GM23338 (cell line): Measurements from ENCODE around the gene GNAT1. TPM values are rescaled to one million over a fixed set of nuclear protein-coding genes. Genes with fewer than 3 reads are reported as not detected.
"Not testable (repeated sequence)": the region's sequence is repeated elsewhere in the genome, so short reads cannot be mapped to it uniquely, and the experiment has no call there.

Source experiments
- ATAC-seq: fragments of 200-7000 bp; cut with Tn5 transposase; 3 replicates; pipeline ENCODE4 v1.9.1; 2020
- DNase-seq: peaks from one replicate; pipeline ENCODE4 v3.0.0-alpha.2; 2015; ENCODE audit warnings: low spot score
- H2AFZ ChIP-seq: fragments of 200-600 bp; sonication (generic); 2 replicates; pipeline ENCODE4 v1.8.0; 2016; ENCODE audit warnings: antibody characterized with exemption, mild to moderate bottlenecking, moderate library complexity
- H3F3A ChIP-seq: fragments of 200-600 bp; sonication (generic); replicated peaks from 2 replicates; pipeline ENCODE4 v1.8.0; 2017; ENCODE audit warnings: antibody characterized with exemption, mixed run types, low read depth
- H3K27ac ChIP-seq: fragments of 200-600 bp; sonication (generic); 2 replicates; pipeline ENCODE4 v1.6.1; 2016; ENCODE audit warnings: low read depth
- H3K27me3 ChIP-seq: fragments of 200-600 bp; sonication (generic); 2 replicates; pipeline ENCODE4 v1.8.0; 2016; ENCODE audit warnings: mild to moderate bottlenecking, mixed run types, moderate library complexity; ENCODE audit not compliant: insufficient read depth
- H3K36me3 ChIP-seq: fragments of 200-600 bp; sonication (generic); 2 replicates; pipeline ENCODE4 v1.8.0; 2016; ENCODE audit warnings: mild to moderate bottlenecking; ENCODE audit not compliant: insufficient read depth
- H3K4me1 ChIP-seq: fragments of 200-600 bp; sonication (generic); 2 replicates; pipeline ENCODE4 v1.8.0; 2016; ENCODE audit warnings: mild to moderate bottlenecking, moderate library complexity; ENCODE audit not compliant: insufficient read depth
- H3K4me2 ChIP-seq: fragments of 200-600 bp; sonication (generic); 2 replicates; pipeline ENCODE4 v1.7.1; 2017; ENCODE audit warnings: mixed run types
- H3K4me3 ChIP-seq: fragments of 200-600 bp; sonication (generic); 2 replicates; pipeline ENCODE4 v1.6.1; 2016; ENCODE audit warnings: mixed run types
- H3K79me2 ChIP-seq: fragments of 200-600 bp; sonication (generic); replicated peaks from 2 replicates; pipeline ENCODE4 v1.8.0; 2017; ENCODE audit warnings: mild to moderate bottlenecking; ENCODE audit not compliant: insufficient read depth
- H3K9me2 ChIP-seq: fragments of 200-600 bp; sonication (generic); 2 replicates; pipeline ENCODE4 v1.8.0; 2017; ENCODE audit not compliant: insufficient read depth
- H4K20me1 ChIP-seq: fragments of 200-600 bp; sonication (generic); replicated peaks from 2 replicates; pipeline ENCODE4 v1.8.0; 2017; ENCODE audit warnings: mild to moderate bottlenecking; ENCODE audit not compliant: insufficient read depth
- H3K27ac Mint-ChIP-seq: 2 replicates; pipeline ENCODE4 v1.8.0; 2020; ENCODE audit warnings: inconsistent platforms, mild to moderate bottlenecking, moderate library complexity, mixed read lengths
- H3K27me3 Mint-ChIP-seq: 3 replicates; pipeline ENCODE4 v1.8.0; 2022; ENCODE audit warnings: low read depth, mild to moderate bottlenecking, moderate library complexity, mixed read lengths, inconsistent platforms; ENCODE audit not compliant: insufficient read depth, poor library complexity
- H3K36me3 Mint-ChIP-seq: 3 replicates; pipeline ENCODE4 v1.8.0; 2021; ENCODE audit warnings: low read depth, mild to moderate bottlenecking, inconsistent platforms, moderate library complexity, mixed read lengths
- H3K4me1 Mint-ChIP-seq: 3 replicates; pipeline ENCODE4 v1.8.0; 2020; ENCODE audit warnings: mild to moderate bottlenecking, inconsistent platforms, mixed read lengths
- H3K4me3 Mint-ChIP-seq: 3 replicates; pipeline ENCODE4 v1.8.0; 2021; ENCODE audit warnings: moderate library complexity, mild to moderate bottlenecking, inconsistent platforms, mixed read lengths
- H3K9me3 Mint-ChIP-seq: 3 replicates; pipeline ENCODE4 v1.8.0; 2020; ENCODE audit warnings: moderate library complexity, mild to moderate bottlenecking, inconsistent platforms, mixed read lengths
- CREB1 ChIP-seq: fragments of 250-450 bp; sonication (Bioruptor Pico); IDR thresholded peaks from 2 replicates; pipeline ENCODE4 v1.5.0; 2020; ENCODE audit warnings: low read depth, mild to moderate bottlenecking, moderate library complexity
- EZH2 ChIP-seq: fragments of 200-600 bp; sonication (generic); IDR thresholded peaks from one replicate; pipeline ENCODE4 v1.8.0; 2017; ENCODE audit warnings: antibody characterized with exemption, mild to moderate bottlenecking, low read depth; ENCODE audit not compliant: unreplicated experiment
- EZH2phosphoT487 ChIP-seq: fragments of 200-600 bp; sonication (generic); IDR thresholded peaks from one replicate; pipeline ENCODE4 v1.8.1; 2018; ENCODE audit warnings: antibody characterized with exemption; ENCODE audit not compliant: unreplicated experiment
- NANOG ChIP-seq: IDR thresholded peaks from 2 replicates; pipeline ENCODE4 v1.6.1; 2016; ENCODE audit warnings: antibody characterized with exemption, borderline replicate concordance
- POLR2AphosphoS5 ChIP-seq: IDR thresholded peaks from 2 replicates; pipeline ENCODE4 v1.6.1; 2016; ENCODE audit warnings: antibody characterized with exemption, low read depth
- STAT1 ChIP-seq: IDR thresholded peaks from one replicate; pipeline ENCODE4 v1.6.1; 2016; ENCODE audit warnings: antibody characterized with exemption; ENCODE audit not compliant: unreplicated experiment
- ZNF114 ChIP-seq: fragments of 250-450 bp; sonication (Bioruptor Pico); IDR thresholded peaks from 2 replicates; pipeline ENCODE4 v1.5.0; 2020; ENCODE audit warnings: mild to moderate bottlenecking, moderate library complexity
- ZNF331 ChIP-seq: fragments of 250-450 bp; sonication (Bioruptor Pico); IDR thresholded peaks from 2 replicates; pipeline ENCODE4 v1.5.0; 2020; ENCODE audit warnings: low read depth, mild to moderate bottlenecking, moderate library complexity
- polyA plus RNA-seq: library from polyadenylated mRNA; unstranded; fragments of >200 nt; fragmentation: Nextera tagmentation; extraction: Ambion mirVana; gene quantifications from 2 replicates; pipeline ENCODE4 v1.2.1, GENCODE V29; 2016
- total RNA-seq: library from RNA; depleted of rRNA; stranded (reverse); fragments of >200 nt; shearing (Covaris generic); gene quantifications from 2 replicates; pipeline ENCODE4 v1.2.3, GENCODE V29; 2014
- TF ChIP-seq, protein P1 (sequence below): fragments of 250-450 bp; sonication (Bioruptor Pico); IDR thresholded peaks from 2 replicates; pipeline ENCODE4 v1.5.0; 2020; ENCODE audit warnings: mild to moderate bottlenecking, moderate library complexity
- TF ChIP-seq, protein P2 (sequence below): IDR thresholded peaks from 2 replicates; pipeline ENCODE4 v1.6.1; 2016; ENCODE audit warnings: antibody characterized with exemption
- TF ChIP-seq, protein P3 (sequence below): IDR thresholded peaks from one replicate; pipeline ENCODE4 v1.6.1; 2018; ENCODE audit warnings: antibody characterized with exemption; ENCODE audit not compliant: unreplicated experiment

GNAT1 gene
- total and polyA plus RNA-seq, 2 experiments from 2014 or later = not detected

DNA sequence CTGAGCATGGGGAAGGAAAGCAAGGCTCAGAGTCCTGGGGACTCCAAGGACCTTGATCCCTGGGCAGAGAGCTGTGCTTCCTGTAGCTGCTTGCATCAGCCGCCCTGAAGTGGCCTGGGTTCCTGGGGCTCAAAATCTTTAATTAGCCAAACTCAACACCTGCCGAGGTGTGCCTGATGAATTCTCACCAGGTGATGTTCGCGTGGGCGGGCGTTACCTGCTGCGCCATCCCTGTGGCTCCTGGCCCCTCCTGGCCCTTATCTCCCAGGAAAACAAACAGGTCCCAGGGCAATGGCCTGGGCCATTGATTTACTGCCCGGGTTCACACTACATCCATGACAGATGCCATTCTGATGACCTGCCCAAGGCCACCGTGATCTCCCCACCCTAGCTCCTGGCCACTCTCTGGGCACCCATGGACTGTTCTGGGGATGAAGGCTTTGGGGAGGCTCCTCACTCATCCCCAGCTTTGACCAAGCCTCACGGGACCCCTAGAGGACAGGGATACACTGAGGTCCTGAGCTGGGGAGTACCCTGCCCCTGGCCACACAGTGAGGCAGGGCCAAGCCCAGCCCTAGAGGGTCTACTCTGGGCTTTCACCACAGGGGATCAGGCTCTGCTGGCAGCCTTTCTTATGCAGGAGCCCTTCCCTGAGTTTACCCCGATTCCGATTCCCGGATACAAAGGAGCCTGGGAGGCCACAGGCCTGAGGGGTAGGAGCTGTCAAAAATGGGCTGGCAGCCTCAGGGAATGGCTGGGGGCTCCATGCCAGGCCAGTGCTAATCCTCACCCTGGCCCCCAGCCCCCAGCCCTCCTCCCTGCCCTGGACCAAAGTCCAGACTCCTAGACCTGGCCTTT, 19.3 kb downstream of the GNAT1 start:
- no peaks in the 10 kb centered on the region for H3K9me3 Mint-ChIP-seq
- no peaks in the 10 kb centered on the region for H3K36me3 Mint-ChIP-seq
- peaks cover 18% of the 10 kb centered on the region for H3K27me3 Mint-ChIP-seq
- ATAC-seq (peak; percentile 77), DNase-seq (peak; percentile 66)
- H3K27ac Mint-ChIP-seq = no peak overlapping the region
- no peak overlapping the region for H3K27ac ChIP-seq
- TF ChIP-seq EZH2phosphoT487 (no peak), STAT1 (no peak), EZH2 (no peak), POLR2AphosphoS5 (no peak), NANOG (no peak), ZNF331 (no peak), CREB1 (CRISPR knock-in tag) (no peak), ZNF114 (CRISPR knock-in tag) (no peak)
- TF ChIP-seq, protein P1, sequence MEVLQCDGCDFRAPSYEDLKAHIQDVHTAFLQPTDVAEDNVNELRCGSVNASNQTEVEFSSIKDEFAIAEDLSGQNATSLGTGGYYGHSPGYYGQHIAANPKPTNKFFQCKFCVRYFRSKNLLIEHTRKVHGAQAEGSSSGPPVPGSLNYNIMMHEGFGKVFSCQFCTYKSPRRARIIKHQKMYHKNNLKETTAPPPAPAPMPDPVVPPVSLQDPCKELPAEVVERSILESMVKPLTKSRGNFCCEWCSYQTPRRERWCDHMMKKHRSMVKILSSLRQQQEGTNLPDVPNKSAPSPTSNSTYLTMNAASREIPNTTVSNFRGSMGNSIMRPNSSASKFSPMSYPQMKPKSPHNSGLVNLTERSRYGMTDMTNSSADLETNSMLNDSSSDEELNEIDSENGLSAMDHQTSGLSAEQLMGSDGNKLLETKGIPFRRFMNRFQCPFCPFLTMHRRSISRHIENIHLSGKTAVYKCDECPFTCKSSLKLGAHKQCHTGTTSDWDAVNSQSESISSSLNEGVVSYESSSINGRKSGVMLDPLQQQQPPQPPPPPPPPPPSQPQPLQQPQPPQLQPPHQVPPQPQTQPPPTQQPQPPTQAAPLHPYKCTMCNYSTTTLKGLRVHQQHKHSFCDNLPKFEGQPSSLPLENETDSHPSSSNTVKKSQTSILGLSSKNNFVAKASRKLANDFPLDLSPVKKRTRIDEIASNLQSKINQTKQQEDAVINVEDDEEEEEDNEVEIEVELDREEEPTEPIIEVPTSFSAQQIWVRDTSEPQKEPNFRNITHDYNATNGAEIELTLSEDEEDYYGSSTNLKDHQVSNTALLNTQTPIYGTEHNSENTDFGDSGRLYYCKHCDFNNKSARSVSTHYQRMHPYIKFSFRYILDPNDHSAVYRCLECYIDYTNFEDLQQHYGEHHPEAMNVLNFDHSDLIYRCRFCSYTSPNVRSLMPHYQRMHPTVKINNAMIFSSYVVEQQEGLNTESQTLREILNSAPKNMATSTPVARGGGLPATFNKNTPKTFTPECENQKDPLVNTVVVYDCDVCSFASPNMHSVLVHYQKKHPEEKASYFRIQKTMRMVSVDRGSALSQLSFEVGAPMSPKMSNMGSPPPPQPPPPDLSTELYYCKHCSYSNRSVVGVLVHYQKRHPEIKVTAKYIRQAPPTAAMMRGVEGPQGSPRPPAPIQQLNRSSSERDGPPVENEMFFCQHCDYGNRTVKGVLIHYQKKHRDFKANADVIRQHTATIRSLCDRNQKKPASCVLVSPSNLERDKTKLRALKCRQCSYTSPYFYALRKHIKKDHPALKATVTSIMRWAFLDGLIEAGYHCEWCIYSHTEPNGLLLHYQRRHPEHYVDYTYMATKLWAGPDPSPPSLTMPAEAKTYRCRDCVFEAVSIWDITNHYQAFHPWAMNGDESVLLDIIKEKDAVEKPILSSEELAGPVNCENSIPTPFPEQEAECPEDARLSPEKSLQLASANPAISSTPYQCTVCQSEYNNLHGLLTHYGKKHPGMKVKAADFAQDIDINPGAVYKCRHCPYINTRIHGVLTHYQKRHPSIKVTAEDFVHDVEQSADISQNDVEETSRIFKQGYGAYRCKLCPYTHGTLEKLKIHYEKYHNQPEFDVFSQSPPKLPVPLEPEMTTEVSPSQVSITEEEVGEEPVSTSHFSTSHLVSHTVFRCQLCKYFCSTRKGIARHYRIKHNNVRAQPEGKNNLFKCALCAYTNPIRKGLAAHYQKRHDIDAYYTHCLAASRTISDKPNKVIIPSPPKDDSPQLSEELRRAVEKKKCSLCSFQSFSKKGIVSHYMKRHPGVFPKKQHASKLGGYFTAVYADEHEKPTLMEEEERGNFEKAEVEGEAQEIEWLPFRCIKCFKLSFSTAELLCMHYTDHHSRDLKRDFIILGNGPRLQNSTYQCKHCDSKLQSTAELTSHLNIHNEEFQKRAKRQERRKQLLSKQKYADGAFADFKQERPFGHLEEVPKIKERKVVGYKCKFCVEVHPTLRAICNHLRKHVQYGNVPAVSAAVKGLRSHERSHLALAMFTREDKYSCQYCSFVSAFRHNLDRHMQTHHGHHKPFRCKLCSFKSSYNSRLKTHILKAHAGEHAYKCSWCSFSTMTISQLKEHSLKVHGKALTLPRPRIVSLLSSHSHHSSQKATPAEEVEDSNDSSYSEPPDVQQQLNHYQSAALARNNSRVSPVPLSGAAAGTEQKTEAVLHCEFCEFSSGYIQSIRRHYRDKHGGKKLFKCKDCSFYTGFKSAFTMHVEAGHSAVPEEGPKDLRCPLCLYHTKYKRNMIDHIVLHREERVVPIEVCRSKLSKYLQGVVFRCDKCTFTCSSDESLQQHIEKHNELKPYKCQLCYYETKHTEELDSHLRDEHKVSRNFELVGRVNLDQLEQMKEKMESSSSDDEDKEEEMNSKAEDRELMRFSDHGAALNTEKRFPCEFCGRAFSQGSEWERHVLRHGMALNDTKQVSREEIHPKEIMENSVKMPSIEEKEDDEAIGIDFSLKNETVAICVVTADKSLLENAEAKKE = no peak
- TF ChIP-seq, protein P2, sequence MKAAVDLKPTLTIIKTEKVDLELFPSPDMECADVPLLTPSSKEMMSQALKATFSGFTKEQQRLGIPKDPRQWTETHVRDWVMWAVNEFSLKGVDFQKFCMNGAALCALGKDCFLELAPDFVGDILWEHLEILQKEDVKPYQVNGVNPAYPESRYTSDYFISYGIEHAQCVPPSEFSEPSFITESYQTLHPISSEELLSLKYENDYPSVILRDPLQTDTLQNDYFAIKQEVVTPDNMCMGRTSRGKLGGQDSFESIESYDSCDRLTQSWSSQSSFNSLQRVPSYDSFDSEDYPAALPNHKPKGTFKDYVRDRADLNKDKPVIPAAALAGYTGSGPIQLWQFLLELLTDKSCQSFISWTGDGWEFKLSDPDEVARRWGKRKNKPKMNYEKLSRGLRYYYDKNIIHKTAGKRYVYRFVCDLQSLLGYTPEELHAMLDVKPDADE = no peak
- TF ChIP-seq, protein P3, sequence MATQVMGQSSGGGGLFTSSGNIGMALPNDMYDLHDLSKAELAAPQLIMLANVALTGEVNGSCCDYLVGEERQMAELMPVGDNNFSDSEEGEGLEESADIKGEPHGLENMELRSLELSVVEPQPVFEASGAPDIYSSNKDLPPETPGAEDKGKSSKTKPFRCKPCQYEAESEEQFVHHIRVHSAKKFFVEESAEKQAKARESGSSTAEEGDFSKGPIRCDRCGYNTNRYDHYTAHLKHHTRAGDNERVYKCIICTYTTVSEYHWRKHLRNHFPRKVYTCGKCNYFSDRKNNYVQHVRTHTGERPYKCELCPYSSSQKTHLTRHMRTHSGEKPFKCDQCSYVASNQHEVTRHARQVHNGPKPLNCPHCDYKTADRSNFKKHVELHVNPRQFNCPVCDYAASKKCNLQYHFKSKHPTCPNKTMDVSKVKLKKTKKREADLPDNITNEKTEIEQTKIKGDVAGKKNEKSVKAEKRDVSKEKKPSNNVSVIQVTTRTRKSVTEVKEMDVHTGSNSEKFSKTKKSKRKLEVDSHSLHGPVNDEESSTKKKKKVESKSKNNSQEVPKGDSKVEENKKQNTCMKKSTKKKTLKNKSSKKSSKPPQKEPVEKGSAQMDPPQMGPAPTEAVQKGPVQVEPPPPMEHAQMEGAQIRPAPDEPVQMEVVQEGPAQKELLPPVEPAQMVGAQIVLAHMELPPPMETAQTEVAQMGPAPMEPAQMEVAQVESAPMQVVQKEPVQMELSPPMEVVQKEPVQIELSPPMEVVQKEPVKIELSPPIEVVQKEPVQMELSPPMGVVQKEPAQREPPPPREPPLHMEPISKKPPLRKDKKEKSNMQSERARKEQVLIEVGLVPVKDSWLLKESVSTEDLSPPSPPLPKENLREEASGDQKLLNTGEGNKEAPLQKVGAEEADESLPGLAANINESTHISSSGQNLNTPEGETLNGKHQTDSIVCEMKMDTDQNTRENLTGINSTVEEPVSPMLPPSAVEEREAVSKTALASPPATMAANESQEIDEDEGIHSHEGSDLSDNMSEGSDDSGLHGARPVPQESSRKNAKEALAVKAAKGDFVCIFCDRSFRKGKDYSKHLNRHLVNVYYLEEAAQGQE = no peak
- H2AFZ ChIP-seq = no peak overlapping the region
- H3F3A ChIP-seq = 0 out of 2 replicates have a peak, but pooled peaks cover 6% of the 10 kb centered on the region
- H3K79me2 ChIP-seq = no peaks in the 10 kb centered on the region
- no peaks in the 10 kb centered on the region for H3K4me1 ChIP-seq
- H3K4me1 Mint-ChIP-seq = peaks cover 14% of the 10 kb centered on the region
- H3K9me2 ChIP-seq = no peaks in the 10 kb centered on the region
- H4K20me1 ChIP-seq = no peaks in the 10 kb centered on the region
- H3K4me3 ChIP-seq = no peak overlapping the region
- no peak overlapping the region for H3K4me2 ChIP-seq
- H3K36me3 ChIP-seq = no peaks in the 10 kb centered on the region
- peaks cover 15% of the 10 kb centered on the region for H3K27me3 ChIP-seq
- H3K4me3 Mint-ChIP-seq = no peak overlapping the region

DNA sequence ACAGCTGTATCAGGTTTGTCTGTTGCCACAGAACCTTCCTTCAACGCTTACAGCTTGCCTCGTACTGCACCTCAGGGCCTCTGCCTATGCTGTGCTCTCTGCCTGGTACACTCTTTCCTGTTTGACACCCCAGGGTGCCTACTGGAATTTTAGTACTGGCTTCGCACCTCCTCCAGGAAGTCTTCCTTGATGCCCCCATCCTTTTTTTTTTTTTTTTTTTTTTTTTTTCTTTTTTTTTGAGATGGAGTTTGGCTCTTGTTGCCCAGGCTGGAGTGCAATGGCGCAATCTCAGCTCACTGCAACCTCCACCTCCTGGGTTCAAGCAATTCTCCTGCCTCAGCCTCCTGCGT, 19.9 kb downstream of the GNAT1 start:
- H2AFZ ChIP-seq, H3K4me1 ChIP-seq, H3K4me3 ChIP-seq, H3K27ac Mint-ChIP-seq, H3K27me3 ChIP-seq, DNase-seq, H3K36me3 Mint-ChIP-seq, H4K20me1 ChIP-seq, H3K4me2 ChIP-seq, H3K79me2 ChIP-seq, H3K4me3 Mint-ChIP-seq, H3K9me3 Mint-ChIP-seq, H3F3A ChIP-seq, ATAC-seq, H3K9me2 ChIP-seq, H3K36me3 ChIP-seq, H3K27ac ChIP-seq: not testable (repeated sequence)
- peaks cover 14% of the 10 kb centered on the region for H3K27me3 Mint-ChIP-seq
- H3K4me1 Mint-ChIP-seq = peaks cover 14% of the 10 kb centered on the region
